ENCODE data around the gene BPIFA3.

Gene BPIFA3

DNA sequence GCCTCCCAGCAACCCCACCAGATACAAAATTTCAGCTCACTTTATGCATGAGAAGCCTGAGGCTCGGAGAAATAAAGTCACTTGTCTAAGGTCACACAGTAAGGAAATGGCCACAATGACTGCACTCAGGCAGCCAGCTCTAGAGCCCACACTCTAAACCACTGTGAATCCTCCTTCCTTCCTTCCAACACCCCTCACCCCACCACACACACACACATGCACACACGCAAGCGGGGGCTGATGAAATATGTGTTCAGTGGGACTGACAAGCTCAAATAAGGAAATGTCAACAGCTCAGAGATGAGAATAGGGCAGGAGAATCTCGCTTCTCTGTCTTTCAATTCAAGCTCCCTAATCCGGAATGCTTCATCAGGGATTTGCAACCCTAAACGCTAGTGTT, 12.7 kb downstream of the BPIFA3 start:
- DNase-seq = no peak

GRCh38 chr20:33231237-33231636, 14.1 kb downstream of the BPIFA3 start:
- no peak for DNase-seq

DNA sequence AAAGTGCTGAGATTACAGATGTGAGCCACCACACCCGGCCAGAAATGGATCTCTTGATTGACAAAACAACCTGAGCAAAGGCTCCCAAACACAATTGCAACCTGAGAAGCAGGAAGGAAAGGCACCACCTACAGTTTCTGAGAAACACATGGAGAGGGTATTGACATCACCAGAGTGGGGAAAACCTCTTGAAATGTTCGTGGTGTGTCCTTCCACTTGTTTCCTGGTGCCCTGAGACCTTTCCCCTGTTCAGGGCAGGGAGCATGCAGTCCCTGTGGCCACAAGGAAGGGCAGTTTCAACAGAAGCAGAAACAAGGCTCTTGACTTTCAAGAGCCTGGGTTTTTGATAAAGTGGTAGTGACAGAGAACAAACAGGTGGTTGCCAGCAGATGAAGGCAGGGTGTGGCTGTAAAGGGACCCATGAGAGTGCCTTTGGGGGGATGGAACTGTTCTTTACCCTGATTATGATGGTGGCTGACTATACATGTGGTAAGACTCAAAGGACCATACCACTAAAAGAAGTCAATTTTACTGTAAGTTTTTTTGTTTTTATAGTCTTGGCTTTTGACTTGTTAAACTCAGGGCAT, 15.4 kb downstream of the BPIFA3 start:
- no peak for DNase-seq

DNA sequence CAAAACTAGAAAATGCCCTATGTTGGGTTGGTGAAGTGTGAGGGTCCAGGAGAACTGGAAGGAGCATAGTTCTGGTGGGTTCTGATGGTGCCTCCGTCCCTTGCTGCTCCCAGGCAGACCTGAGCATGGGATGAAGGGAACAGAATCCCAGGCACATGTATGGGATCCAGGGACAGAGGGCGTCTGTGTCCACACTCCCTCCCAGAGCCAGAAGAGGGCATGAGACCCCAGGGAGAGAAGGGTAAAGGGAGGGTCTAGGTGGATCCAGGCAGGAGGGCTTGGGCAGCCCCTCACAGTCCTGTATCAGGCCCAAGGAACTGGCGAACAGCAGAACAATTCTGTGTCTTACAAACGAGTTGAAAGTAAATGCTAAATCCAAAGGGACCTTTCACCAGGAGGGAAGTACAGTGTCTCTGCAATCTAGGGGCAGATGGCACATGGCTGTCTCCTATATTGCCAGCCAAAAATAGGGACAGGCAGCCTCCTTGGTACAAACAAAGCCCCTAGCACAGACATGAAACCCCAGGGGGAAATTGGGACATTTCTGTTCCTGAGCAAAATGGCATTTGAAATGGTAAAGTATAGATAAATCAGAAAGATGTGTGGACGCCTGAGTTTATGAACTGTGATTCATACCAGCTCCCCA, 16.1 kb downstream of the BPIFA3 start:
- DNase-seq = peak; percentile 49

- DNase-seq = no peak
These were observed 16.9 kb downstream of the BPIFA3 start for GRCh38 chr20:33234050-33234449.

GRCh38 chr20:33235696-33236095, 18.5 kb downstream of the BPIFA3 start, which contains the start of gene BPIFA1:
Gene BPIFA1, plus strand, starts transcription at chr20:33235996. Its CDS starts 1,716 bp downstream, at chr20:33237712.
- no peak for DNase-seq

DNA sequence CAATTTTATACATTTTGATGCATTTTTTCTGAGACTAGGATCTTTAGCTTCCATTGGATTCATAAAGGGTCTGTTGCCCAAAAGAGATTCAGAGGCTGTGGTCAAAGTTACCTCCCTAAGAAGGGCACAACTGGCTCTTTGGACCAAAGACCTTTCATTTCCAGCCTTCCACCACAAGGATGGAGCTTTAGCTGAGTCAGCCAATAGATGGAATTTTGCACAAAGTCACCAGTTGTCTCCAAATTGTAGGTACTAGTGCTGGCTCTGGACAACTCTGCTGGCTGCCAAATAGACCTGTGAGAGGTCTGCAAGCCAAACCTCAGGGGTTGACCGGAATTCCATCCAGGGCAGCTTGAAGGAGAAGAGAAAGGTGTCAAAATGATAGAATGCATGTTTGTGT, 19.2 kb downstream of the BPIFA3 start:
- DNase-seq = no peak

DNA sequence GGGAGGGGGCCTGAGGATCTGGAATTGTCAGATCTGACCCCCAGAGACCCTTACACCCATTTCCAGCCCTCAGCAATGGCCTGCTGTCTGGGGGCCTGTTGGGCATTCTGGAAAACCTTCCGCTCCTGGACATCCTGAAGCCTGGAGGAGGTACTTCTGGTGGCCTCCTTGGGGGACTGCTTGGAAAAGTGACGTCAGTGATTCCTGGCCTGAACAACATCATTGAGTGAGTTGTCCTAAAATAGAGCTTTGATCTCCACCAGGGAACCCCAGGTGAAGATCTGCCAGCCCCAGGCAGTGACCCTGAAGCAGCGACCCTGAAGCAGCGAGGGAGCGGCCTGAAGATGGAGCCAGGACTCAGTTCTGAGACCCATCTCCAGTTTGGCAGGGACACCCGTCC, 20.8 kb downstream of the BPIFA3 start:
- DNase-seq = no peak

- DNase-seq = no peak
These were observed 22.3 kb downstream of the BPIFA3 start for GRCh38 chr20:33239418-33239817.

DNA sequence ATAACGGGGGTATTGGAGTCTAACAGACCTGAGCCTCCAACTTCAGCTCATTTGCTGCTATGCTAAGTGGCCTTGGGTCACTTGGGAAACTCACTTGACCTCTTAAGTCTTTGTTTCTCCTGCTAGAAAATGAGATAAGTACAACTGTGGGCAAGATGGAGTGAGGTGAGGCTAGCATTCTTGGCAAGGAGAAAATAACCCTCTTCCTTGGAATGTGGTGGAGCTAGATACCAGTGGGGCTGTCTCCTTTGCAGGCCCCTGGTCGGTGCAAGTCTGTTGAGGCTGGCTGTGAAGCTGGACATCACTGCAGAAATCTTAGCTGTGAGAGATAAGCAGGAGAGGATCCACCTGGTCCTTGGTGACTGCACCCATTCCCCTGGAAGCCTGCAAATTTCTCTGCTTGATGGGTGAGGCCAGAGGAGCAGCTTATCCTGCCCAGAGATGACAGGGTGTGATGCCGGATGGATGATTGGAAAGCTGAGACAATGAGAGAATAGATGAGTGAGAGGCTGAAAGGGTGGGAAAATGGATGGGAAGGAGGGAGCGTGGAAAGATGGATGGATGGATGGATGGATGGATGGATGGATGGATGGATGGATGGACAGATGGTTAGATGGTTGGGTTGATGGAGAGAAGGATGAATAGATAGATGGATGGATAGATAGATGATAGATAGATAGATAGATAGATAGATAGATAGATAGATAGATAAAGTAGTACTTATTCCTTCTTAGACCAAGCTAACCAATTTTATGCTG, 23.0 kb downstream of the BPIFA3 start:
- DNase-seq = no peak

GRCh38 chr20:33240923-33241322, 23.8 kb downstream of the BPIFA3 start:
- DNase-seq = no peak

- DNase-seq = no peak
These were observed 25.4 kb downstream of the BPIFA3 start for GRCh38 chr20:33242319-33243100.

DNA sequence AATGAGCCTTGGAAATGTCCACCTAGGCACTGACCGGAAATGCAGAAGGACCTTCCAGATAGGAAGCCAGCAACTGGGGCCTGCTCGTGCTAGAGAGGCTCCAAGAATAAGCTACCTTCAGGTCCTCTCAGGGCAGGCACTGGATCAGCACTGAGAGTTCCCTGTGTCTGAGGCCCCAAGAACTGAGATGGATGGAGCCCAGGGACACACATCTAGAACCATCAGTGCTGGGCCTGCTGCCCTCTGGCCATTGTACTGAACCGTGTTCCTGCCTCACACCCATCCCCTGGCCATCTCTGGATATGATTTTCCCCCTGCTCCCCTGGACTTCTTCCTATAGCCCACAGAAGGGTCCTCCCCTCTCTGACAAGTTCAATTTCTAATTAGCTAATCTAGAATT, 28.9 kb downstream of the BPIFA3 start:
- no peak for DNase-seq

- DNase-seq = no peak
These were observed 32.3 kb downstream of the BPIFA3 start for GRCh38 chr20:33249456-33249855.

- no peak for DNase-seq
These were observed 33.5 kb downstream of the BPIFA3 start for GRCh38 chr20:33250666-33251065.

- no peak for DNase-seq
These were observed 34.3 kb downstream of the BPIFA3 start for GRCh38 chr20:33251496-33251895.

GRCh38 chr20:33252460-33252859, 35.3 kb downstream of the BPIFA3 start:
- DNase-seq = no peak

GRCh38 chr20:33255005-33255404, 37.9 kb downstream of the BPIFA3 start:
- DNase-seq = no peak

GRCh38 chr20:33257237-33257636, 40.1 kb downstream of the BPIFA3 start:
- no peak for DNase-seq

GRCh38 chr20:33259371-33259770, 42.2 kb downstream of the BPIFA3 start:
- DNase-seq = no peak

GRCh38 chr20:33261465-33261864, 44.3 kb downstream of the BPIFA3 start:
- DNase-seq = no peak

- no peak for DNase-seq
These were observed 45.5 kb downstream of the BPIFA3 start for GRCh38 chr20:33262658-33263065.

GRCh38 chr20:33263784-33264183, 46.6 kb downstream of the BPIFA3 start:
- DNase-seq = no peak
